PC-3 (cell line): ENCODE results near the gene KRT5. TPM values are rescaled to one million over a fixed set of nuclear protein-coding genes. Genes with fewer than 3 reads are reported as not detected.
"Not testable (repeated sequence)": the region's sequence is repeated elsewhere in the genome, so short reads cannot be mapped to it uniquely, and the experiment has no call there.

Source experiments
- ATAC-seq: fragments of 200-7000 bp; cut with Tn5 transposase; 2 replicates; pipeline ENCODE4 v1.9.1; 2020; ENCODE audit warnings: mild to moderate bottlenecking, moderate library complexity
- BruUV-seq: library from RNA; stranded (reverse); fragments of 400-500 nt; replicated peaks from 2 replicates; lab custom pipeline; 2021; lab: Mats Ljungman, UMichigan
- CTCF ChIA-PET: fragments of 300-600 bp; sonication (Branson Sonifier 250); formaldehyde crosslinking; loops from one replicate; lab custom pipeline; 2022; ENCODE audit warnings: antibody characterized with exemption; lab: Charles Lee
- POLR2A ChIA-PET: fragments of 300-600 bp; sonication (Branson Sonifier 250); formaldehyde crosslinking; loops from one replicate; lab custom pipeline; 2022; ENCODE audit warnings: antibody characterized with exemption; ENCODE audit not compliant: unreplicated experiment; lab: Charles Lee
- DNase-seq: peaks from one replicate; pipeline ENCODE4 v3.0.0-alpha.2; 2015
- H2AFZ ChIP-seq: fragments of 300-600 bp; sonication (generic); 2 replicates; pipeline ENCODE4 v1.6.0; 2016; ENCODE audit warnings: antibody characterized with exemption, low read length
- H3F3A ChIP-seq: fragments of 300-600 bp; sonication (generic); one replicate; pipeline ENCODE4 v1.6.0; 2017; ENCODE audit warnings: antibody characterized with exemption, low read length, control low read depth, mild to moderate bottlenecking; ENCODE audit not compliant: unreplicated experiment
- H3K27ac ChIP-seq: fragments of 300-600 bp; sonication (generic); 2 replicates; pipeline ENCODE4 v1.5.1; 2016; ENCODE audit warnings: mild to moderate bottlenecking, low read length
- H3K27me3 ChIP-seq: fragments of 300-600 bp; sonication (generic); 2 replicates; pipeline ENCODE4 v1.6.1; 2016; ENCODE audit warnings: low read length, mixed read lengths
- H3K36me3 ChIP-seq: fragments of 300-600 bp; sonication (generic); 2 replicates; pipeline ENCODE4 v1.6.1; 2016; ENCODE audit warnings: low read depth, mixed run types, low read length, mixed read lengths
- H3K4me1 ChIP-seq: fragments of 300-600 bp; sonication (generic); 2 replicates; pipeline ENCODE4 v1.5.1; 2016; ENCODE audit warnings: low read length; ENCODE audit not compliant: insufficient read depth
- H3K4me2 ChIP-seq: fragments of 300-600 bp; sonication (generic); 2 replicates; pipeline ENCODE4 v1.6.0; 2016; ENCODE audit warnings: low read length
- H3K4me3 ChIP-seq: fragments of 300-600 bp; sonication (generic); 2 replicates; pipeline ENCODE4 v1.5.1; 2016; ENCODE audit warnings: mild to moderate bottlenecking, low read length, mixed read lengths
- H3K79me2 ChIP-seq: fragments of 300-600 bp; sonication (generic); 2 replicates; pipeline ENCODE4 v1.6.1; 2017; ENCODE audit warnings: low read length, mixed read lengths
- H3K9ac ChIP-seq: fragments of 300-600 bp; sonication (generic); 2 replicates; pipeline ENCODE4 v1.6.0; 2016; ENCODE audit warnings: mild to moderate bottlenecking, low read length
- H3K9me2 ChIP-seq: fragments of 300-600 bp; sonication (generic); replicated peaks from 2 replicates; pipeline ENCODE4 v1.6.1; 2016; ENCODE audit warnings: mixed run types, low read length, mixed read lengths
- H3K9me3 ChIP-seq: fragments of 300-600 bp; sonication (generic); 2 replicates; pipeline ENCODE4 v1.6.1; 2016; ENCODE audit warnings: low read length, mixed read lengths
- H4K20me1 ChIP-seq: fragments of 300-600 bp; sonication (generic); 2 replicates; pipeline ENCODE4 v1.6.1; 2016; ENCODE audit warnings: low read length, mixed read lengths
- CTCF ChIP-seq: fragments of 300-600 bp; sonication (generic); conservative IDR thresholded peaks from 2 replicates; pipeline ENCODE4 v1.5.1; 2017; ENCODE audit warnings: antibody characterized with exemption, low read depth, mild to moderate bottlenecking, low read length
- EZH2 ChIP-seq: fragments of 300-600 bp; sonication (generic); IDR thresholded peaks from one replicate; pipeline ENCODE4 v1.6.1; 2017; ENCODE audit warnings: antibody characterized with exemption, mild to moderate bottlenecking, low read length; ENCODE audit not compliant: unreplicated experiment
- EZH2phosphoT487 ChIP-seq: fragments of 300-600 bp; sonication (generic); IDR thresholded peaks from 2 replicates; pipeline ENCODE4 v1.6.1; 2018; ENCODE audit warnings: mild to moderate bottlenecking, antibody characterized with exemption, low read length, borderline replicate concordance
- intact Hi-C: fragments of 100-400 bp; cut with micrococcal nuclease; formaldehyde crosslinking; loops from 2 replicates; pipeline ENCODE4 v1.9.0; 2023
- total RNA-seq: library from RNA; depleted of rRNA; stranded (reverse); fragments of >200 nt; gene quantifications from 2 replicates; pipeline ENCODE4 v1.2.3, GENCODE V29; 2014

The KRT5 gene
- total RNA-seq, 1 experiment from 2014 or later = not detected

DNA sequence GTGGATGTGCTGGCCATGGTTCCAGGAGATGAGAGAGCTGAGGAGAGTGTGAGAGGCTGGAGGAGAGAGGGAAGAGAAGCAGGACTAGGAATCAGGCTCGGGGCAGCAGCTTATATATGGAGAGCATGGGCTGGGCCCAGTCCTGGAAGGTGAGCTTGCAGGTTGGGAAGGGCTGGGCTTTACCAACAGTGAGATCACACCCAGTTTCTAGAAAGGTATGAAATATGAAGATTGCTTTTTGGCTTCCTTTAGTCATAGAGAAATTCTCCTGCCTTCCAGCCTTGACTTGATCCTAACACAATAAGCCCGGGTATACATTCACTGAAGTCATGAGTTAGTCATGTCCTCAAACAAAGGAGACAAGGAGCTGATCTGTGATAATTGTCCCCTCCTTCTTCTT lies 27.0 kb downstream of the KRT5 start, which contains the start of gene KRT6A:
Gene KRT6A (minus strand): TSS at position 86 of the 400 bp plus-strand sequence. CDS start 69 bp downstream, at position 17.
- peaks cover 46% of the 10 kb centered on the region for H3K4me1 ChIP-seq
- H2AFZ ChIP-seq = no peak within 1 kb of the TSS
- H3K4me3 ChIP-seq = no peak within 1 kb of the TSS
- no peaks in the 10 kb centered on the region for H3K79me2 ChIP-seq
- H3K36me3 ChIP-seq = no peaks in the 10 kb centered on the region
- ChIA-PET POLR2A (no interaction called here), CTCF (no interaction called here)
- H3K9ac ChIP-seq = peak within 1 kb of the TSS; percentile 46; the same call in 1 of the 2 replicates
- H3F3A ChIP-seq = no peaks in the 10 kb centered on the region
- intact Hi-C loops = no loop called here
- no peak for TF ChIP-seq EZH2phosphoT487
- no peak for TF ChIP-seq EZH2
- no peak for TF ChIP-seq CTCF
- DNase-seq = peak; percentile 85
- BruUV-seq = no TSS peak
- peak within 1 kb of the TSS; percentile 87 for H3K27ac ChIP-seq
- no peaks in the 10 kb centered on the region for H3K9me2 ChIP-seq
- 0 out of 2 replicates have a peak within 1 kb of the TSS, but pooled peaks have one; percentile 10 for H3K4me2 ChIP-seq
- ATAC-seq = peak; percentile 58
- H3K9me3 ChIP-seq = no peaks in the 10 kb centered on the region
- no peaks in the 10 kb centered on the region for H4K20me1 ChIP-seq
- no peaks in the 10 kb centered on the region for H3K27me3 ChIP-seq

DNA sequence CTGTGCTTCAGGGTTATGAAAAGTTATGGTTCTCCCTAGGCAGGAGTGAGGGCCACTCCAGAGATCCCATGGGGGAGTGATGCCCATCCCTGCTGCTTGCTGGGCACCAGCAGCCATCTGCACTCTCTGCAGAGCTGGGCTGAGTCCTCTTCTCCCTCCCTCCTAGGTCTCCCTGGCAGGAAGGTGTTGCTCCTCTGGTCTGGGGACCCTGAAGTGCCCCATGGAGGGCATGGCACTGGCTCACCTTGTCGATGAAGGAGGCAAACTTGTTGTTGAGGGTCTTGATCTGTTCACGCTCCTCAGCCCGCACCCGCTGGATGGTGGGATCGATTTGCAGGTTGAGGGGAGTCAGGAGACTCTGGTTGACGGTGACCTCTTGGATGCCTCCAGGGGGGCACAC lies 27.8 kb downstream of the KRT5 start:
- CTCF ChIA-PET, intact Hi-C loops: not testable (repeated sequence)

DNA sequence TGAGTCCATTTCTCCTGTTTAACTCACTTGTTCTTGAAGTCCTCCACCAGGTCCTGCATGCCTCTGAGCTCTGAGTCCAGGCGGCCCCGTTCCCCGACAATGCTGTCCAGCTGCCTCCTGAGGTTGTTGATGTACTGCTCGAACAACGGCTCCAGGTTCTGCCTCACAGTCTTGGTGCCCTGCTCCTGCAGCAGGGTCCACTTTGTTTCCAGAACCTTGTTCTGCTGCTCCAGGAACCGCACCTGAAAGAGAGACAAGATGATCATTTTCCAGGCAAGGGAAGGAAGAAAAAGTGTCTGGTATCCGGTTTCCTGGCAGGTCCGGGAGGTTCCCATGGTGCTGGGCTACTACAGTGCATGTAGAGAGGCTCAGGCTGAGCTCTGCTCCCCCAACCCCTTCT lies 28.7 kb downstream of the KRT5 start:
- H3F3A ChIP-seq, H2AFZ ChIP-seq, DNase-seq, H3K36me3 ChIP-seq, H3K4me2 ChIP-seq, H3K79me2 ChIP-seq, H3K9ac ChIP-seq, H3K9me2 ChIP-seq, H3K9me3 ChIP-seq, CTCF ChIA-PET, H3K27ac ChIP-seq, intact Hi-C loops, ATAC-seq, H3K4me3 ChIP-seq, H3K27me3 ChIP-seq, H4K20me1 ChIP-seq, POLR2A ChIA-PET, BruUV-seq: not testable (repeated sequence)
- H3K4me1 ChIP-seq = peaks cover 37% of the 10 kb centered on the region

More for the DNA sequence above, 27.8 kb downstream of the KRT5 start:
- H3K27ac ChIP-seq, H3K9me3 ChIP-seq, H3K27me3 ChIP-seq, BruUV-seq, ATAC-seq, H3K4me3 ChIP-seq, H3K9me2 ChIP-seq, H3K9ac ChIP-seq, H3K36me3 ChIP-seq, H3F3A ChIP-seq, H3K79me2 ChIP-seq, POLR2A ChIA-PET, H3K4me2 ChIP-seq, H2AFZ ChIP-seq, DNase-seq, H4K20me1 ChIP-seq: not testable (repeated sequence)
- peaks cover 46% of the 10 kb centered on the region for H3K4me1 ChIP-seq

GRCh38 chr12:52488736-52489135 lies 31.5 kb downstream of the KRT5 start:
- H3K27ac ChIP-seq = no peak overlapping the region
- ChIA-PET POLR2A (no interaction called here), CTCF (no interaction called here)
- no peaks in the 10 kb centered on the region for H3K27me3 ChIP-seq
- no peak overlapping the region for H3K9ac ChIP-seq
- intact Hi-C loops = no loop called here
- peaks cover 9% of the 10 kb centered on the region for H3K4me1 ChIP-seq
- no peaks in the 10 kb centered on the region for H3K79me2 ChIP-seq
- H3K9me2 ChIP-seq = no peaks in the 10 kb centered on the region
- no peak overlapping the region for H3K4me3 ChIP-seq
- no peak for DNase-seq
- no TSS peak for BruUV-seq
- no peak overlapping the region for H3K4me2 ChIP-seq
- ATAC-seq = no peak
- TF ChIP-seq EZH2phosphoT487 (no peak), CTCF (no peak), EZH2 (no peak)
- no peak overlapping the region for H2AFZ ChIP-seq
- H4K20me1 ChIP-seq = no peaks in the 10 kb centered on the region
- 0 out of 2 replicates have a peak, but pooled peaks cover 2% of the 10 kb centered on the region for H3K9me3 ChIP-seq
- no peaks in the 10 kb centered on the region for H3F3A ChIP-seq
- no peaks in the 10 kb centered on the region for H3K36me3 ChIP-seq

DNA sequence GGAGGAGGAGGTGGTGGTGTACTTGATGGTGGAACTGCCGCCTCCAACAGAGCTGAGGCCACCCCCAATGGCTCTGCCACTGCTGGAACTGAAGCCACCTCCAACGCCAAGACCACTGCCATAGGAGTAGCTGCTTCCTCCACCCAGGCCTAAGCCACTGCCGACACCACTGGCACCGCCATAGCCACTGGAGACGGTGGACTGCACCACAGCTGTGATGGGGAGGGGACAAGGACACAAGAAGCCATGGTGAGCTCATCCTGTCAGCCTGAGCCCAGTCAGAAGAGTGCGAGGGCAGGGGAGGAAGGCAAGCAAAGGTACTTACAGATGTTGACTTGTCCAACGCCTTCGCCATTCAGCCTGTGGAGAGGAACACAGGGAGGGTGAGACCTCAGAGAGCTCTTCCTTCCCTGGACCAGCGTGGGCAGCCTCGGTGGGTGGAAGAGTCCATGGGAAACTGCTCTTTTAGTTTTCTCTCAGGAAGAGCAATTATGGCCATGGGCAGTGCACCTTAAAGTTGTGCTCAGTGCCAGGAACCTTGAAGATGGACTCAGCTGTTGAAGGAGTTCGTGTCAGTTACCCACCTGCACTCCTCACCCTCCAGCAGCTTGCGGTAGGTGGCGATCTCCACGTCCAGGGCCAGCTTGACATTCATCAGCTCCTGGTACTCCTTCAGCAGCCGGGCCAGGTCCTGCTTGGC lies 32.3 kb downstream of the KRT5 start:
- BruUV-seq, CTCF ChIA-PET, ATAC-seq: not testable (repeated sequence)

More for the DNA sequence above, 32.3 kb downstream of the KRT5 start:
- H3K36me3 ChIP-seq, H3K9me2 ChIP-seq, POLR2A ChIA-PET, H3K9me3 ChIP-seq, H3K4me3 ChIP-seq, H3K27ac ChIP-seq, DNase-seq, H4K20me1 ChIP-seq, intact Hi-C loops, H3K4me1 ChIP-seq, H3K27me3 ChIP-seq, H2AFZ ChIP-seq, H3K9ac ChIP-seq, H3K79me2 ChIP-seq, H3K4me2 ChIP-seq, H3F3A ChIP-seq: not testable (repeated sequence)
